Thoracic aorta (tissue), 2 donors: ENCODE data around the gene PKM. TPM values are rescaled to one million over a fixed set of nuclear protein-coding genes. Genes with fewer than 3 reads are reported as not detected.
A peak's percentile ranks its signal among the peaks of the same experiment; 100 is the strongest.

Experiments used
- ATAC-seq: fragments of 150-250 bp; one replicate; pipeline ENCODE4 v1.8.0; 2017; ENCODE audit warnings: low read depth; ENCODE audit not compliant: insufficient number of reproducible peaks, low FRiP score
- DNase-seq: peaks from one replicate; pipeline ENCODE4 v3.0.0-alpha.2; 2020; ENCODE audit warnings: low spot score
- H3K27ac ChIP-seq, 2 donors: fragments of 200-600 bp; sonication (generic); 1 replicate in 1 of 2; 2 replicates in 1 of 2; pipeline ENCODE4 v1.5.1; 2016; ENCODE audit warnings: mild to moderate bottlenecking in 2 of 2, moderate library complexity in 2 of 2
- H3K27me3 ChIP-seq: fragments of 200-600 bp; sonication (generic); replicated peaks from 2 replicates; pipeline ENCODE4 v1.6.0; 2016; ENCODE audit warnings: mild to moderate bottlenecking; ENCODE audit not compliant: insufficient read depth
- H3K36me3 ChIP-seq: fragments of 200-600 bp; sonication (generic); one replicate; pipeline ENCODE4 v1.5.1; 2016
- H3K4me1 ChIP-seq, 2 donors: fragments of 200-600 bp; sonication (generic); 1 replicate in 1 of 2; 2 replicates in 1 of 2; pipeline versions ENCODE4 v1.5.1 to v1.6.0; 2016; ENCODE audit warnings: low read depth in 2 of 2, mild to moderate bottlenecking in 1 of 2; ENCODE audit not compliant: control insufficient read depth in 1 of 2
- H3K4me3 ChIP-seq: fragments of 200-600 bp; sonication (generic); 2 replicates; pipeline ENCODE4 v1.5.1; 2016; ENCODE audit warnings: mild to moderate bottlenecking
- H3K9me3 ChIP-seq: fragments of 200-600 bp; sonication (generic); 2 replicates; pipeline ENCODE4 v1.5.1; 2016
- total RNA-seq, 2 donors: library from RNA; depleted of rRNA; stranded (reverse); fragments of >200 nt; gene quantifications; one replicate each; pipeline versions ENCODE4 v1.1.0 to v1.2.3, GENCODE V29; 2016
- TF ChIP-seq, protein P1 (sequence below): fragments of 200-600 bp; sonication (generic); IDR thresholded peaks from one replicate; pipeline ENCODE4 v1.5.1; 2019; ENCODE audit warnings: antibody characterized with exemption

The PKM gene
- total RNA-seq, 2 donors from 2014 or later, result 515 to 544 TPM

DNA sequence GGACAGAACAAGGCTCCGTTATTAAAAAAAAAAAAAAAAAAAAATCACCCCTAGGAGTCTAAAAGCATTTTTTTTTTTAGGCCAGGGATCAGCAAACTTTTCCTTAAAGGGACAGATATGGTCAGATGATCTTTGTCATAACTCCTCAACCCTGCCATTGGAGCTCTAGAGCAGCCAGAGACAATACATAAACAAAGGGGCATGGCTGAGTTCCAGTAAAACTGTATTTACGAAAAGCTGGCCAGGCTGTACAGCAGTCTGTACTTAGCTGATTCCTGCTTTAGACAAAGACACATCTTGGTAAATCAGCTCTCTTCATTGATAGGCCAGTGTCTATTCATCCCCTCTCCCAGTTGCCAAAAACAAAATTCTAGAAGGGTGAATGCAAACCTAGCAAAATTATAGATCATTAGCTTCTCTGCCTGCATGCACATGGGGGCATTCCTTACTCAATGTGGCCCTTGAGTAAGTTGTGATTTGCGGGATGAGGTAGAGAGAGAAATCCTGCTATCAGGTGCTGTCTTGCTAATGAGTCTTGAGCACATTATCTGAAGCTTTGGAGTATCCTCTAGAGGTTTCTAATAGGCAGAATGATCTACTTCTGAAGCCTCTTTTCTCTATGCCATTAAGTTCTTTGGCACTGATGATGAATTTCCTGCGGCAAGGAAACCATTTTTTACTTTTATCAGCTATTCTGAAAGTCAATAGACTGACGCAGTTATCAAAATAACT, 77.6 kb downstream of the PKM start:
- TF ChIP-seq, protein P1, sequence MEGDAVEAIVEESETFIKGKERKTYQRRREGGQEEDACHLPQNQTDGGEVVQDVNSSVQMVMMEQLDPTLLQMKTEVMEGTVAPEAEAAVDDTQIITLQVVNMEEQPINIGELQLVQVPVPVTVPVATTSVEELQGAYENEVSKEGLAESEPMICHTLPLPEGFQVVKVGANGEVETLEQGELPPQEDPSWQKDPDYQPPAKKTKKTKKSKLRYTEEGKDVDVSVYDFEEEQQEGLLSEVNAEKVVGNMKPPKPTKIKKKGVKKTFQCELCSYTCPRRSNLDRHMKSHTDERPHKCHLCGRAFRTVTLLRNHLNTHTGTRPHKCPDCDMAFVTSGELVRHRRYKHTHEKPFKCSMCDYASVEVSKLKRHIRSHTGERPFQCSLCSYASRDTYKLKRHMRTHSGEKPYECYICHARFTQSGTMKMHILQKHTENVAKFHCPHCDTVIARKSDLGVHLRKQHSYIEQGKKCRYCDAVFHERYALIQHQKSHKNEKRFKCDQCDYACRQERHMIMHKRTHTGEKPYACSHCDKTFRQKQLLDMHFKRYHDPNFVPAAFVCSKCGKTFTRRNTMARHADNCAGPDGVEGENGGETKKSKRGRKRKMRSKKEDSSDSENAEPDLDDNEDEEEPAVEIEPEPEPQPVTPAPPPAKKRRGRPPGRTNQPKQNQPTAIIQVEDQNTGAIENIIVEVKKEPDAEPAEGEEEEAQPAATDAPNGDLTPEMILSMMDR, result no peak
- H3K4me1 ChIP-seq, result peaks cover 0 to 24% of the 10 kb centered on the region in 2 donors
- peak overlapping the region in 1 of 2 donors; percentile 50 for H3K27ac ChIP-seq
- H3K4me3 ChIP-seq, result no peak overlapping the region
- H3K9me3 ChIP-seq, result no peaks in the 10 kb centered on the region
- DNase-seq (no peak), ATAC-seq (no peak)
- no peaks in the 10 kb centered on the region for H3K36me3 ChIP-seq
- H3K27me3 ChIP-seq, result no peaks in the 10 kb centered on the region

Other genes with a start within 250 kb of the PKM start
- 10 to 100 TPM; 48.2 to 57.4 TPM for gene MYO9A, start 113.0 kb downstream of the PKM start, total RNA-seq
- under 1 TPM; 0.54 to 0.78 TPM for gene SENP8, start 112.8 kb downstream of the PKM start, total RNA-seq
- gene GRAMD2A, start 33.4 kb downstream of the PKM start, total RNA-seq, result under 1 TPM in 1 of 2 donors, not detected in 1; 0.85 TPM
- gene PARP6, start 41.4 kb upstream of the PKM start, total RNA-seq, result 10 to 100 TPM; 44.0 to 49.9 TPM
- 1 to 10 TPM; 2.3 to 4.1 TPM for gene CELF6, start 89.0 kb upstream of the PKM start, total RNA-seq
- gene HEXA, start 144.8 kb upstream of the PKM start, total RNA-seq, result 10 to 100 TPM; 79.5 to 89.8 TPM
- not detected for gene TMEM202, start 167.1 kb upstream of the PKM start, total RNA-seq
- gene ARIH1, start 243.1 kb upstream of the PKM start, total RNA-seq, result 10 to 100 TPM; 28.6 to 88.4 TPM